Inflammatory macrophage treated with lipopolysaccharide for 1 hour (primary cell): ENCODE data around the gene ITGA2.
"Not testable (repeated sequence)": the region's sequence is repeated elsewhere in the genome, so short reads cannot be mapped to it uniquely, and the experiment has no call there.

Experiments used
- DNase-seq, 2 donors: peaks; one replicate each; pipeline ENCODE4 v3.0.0-alpha.2; 2020 to 2022

Gene ITGA2

DNA sequence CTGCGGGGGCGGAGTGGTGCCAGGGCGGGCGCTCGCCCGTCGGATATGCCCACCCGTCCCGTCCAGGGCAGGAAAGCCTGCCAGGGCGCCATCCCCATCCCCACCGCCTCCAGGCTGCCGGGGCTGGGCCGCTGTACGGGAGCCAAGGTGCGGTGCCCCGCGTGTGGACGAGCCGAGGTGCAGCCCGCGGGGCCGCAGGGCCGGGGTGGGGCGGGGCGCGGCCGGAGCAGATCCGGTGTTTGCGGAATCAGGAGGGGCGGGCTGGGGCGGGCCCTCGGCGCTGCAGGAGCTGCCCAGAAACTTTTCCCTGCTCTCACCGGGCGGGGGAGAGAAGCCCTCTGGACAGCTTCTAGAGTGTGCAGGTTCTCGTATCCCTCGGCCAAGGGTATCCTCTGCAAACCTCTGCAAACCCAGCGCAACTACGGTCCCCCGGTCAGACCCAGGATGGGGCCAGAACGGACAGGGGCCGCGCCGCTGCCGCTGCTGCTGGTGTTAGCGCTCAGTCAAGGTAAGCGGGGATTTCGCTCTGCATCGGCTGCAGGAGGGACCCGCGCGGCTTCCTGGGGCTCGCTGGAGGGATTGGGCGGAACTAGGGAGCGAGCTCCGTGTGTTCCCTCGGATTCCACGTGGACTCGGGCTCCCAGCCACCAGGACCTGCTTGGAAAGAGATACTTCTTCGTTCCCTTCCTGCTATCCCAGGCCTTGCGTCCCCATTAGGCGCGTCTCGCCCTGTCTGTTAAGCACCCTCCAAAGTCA is at the start of gene ITGA2:
Gene ITGA2 (plus strand): TSS at position 328 of the 756 bp plus-strand sequence. CDS start 117 bp downstream, at position 445.
- DNase-seq = no peak

DNA sequence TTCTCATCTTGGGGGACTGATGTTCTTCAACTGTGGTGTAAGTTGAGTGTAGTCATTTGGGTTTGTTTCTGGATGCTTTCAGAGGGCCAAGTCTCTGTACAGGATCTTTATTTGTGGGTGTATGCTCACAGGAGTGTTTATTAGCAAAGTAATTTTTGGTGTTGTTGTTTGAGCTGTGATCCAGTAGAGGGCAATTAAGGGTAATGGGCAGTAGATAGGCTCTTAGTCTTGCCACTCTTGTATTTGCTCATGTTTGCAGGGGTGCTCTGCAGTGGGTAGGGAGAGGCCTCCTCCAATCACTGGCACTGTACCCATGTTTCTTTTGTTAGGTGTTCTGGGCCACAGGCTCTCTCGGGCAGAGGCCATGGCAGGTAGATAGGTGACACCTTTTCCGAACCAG is 45.9 kb upstream of the ITGA2 start:
- DNase-seq = no peak

DNA sequence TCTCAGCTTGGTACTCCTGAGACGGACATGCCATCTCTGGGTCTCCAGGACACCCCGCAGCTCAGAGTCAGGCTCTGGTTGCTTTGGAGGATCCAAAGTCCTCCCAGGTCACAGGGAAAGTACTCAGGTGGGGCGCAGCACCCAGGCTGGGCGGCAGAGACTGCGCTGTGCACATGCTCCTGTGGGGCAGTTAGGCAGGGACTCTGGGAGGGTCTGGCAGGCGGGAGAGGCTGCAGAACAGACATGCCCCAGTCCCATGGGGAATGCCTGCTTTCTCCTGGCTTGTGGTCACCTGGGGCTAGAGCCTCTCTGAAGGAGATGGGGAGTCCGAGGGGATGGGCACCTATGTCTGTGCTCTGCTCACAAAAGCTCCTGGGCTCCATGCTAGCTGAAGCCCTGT is 45.3 kb upstream of the ITGA2 start:
- no peak for DNase-seq

DNA sequence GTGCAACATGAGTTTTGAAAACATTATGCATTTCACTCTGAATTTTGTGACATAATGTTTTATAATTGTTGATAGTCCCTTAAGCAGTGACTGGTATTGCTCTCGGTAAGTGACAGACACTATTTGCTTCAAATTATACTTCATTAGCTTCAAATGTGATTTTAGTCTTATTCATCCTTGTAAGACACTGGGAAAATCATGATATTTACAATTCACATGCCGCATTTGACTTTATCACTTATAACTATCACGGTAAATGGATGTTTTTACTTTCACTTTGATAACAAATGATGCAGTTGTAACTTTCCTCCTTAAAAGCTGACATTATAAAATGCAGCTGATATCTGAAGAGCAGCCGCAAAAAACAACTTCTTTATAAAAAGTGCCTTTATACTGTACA is 44.1 kb upstream of the ITGA2 start:
- DNase-seq = no peak

DNA sequence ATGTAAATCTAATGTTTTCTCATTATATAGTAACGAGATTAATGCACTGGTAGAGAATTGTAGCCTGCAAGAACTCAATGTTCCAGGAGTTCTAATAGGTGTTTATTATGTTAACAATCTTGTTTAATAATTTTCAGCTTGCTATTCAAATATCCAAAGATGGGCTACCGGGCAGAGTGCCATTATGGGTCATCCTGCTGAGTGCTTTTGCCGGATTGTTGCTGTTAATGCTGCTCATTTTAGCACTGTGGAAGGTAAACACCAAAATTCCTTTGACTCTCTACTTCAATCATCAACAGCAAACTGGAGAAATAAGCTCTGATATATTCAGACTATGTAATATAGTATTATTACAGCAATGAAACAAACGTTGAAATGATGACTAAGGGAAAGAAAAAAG is 41.9 kb upstream of the ITGA2 start:
- DNase-seq = no peak

DNA sequence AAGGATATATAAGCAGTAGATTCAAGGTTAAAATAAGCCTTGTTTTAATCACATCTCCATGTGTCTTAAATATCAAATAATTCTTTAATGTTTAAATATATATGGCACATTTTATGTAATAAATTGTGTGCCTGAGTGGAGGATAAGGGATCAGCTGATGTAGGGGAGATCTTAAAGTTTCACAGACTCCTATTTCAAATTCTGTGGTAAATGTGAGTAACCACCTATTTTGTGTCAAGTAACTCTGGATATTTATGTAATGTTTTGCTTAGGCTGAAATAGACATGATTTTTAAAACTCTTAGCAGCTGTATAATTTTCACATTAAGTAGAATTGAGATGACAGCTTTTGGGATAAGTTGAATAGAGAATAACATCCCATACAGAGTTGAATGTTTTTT is 41.3 kb upstream of the ITGA2 start:
- no peak for DNase-seq

DNA sequence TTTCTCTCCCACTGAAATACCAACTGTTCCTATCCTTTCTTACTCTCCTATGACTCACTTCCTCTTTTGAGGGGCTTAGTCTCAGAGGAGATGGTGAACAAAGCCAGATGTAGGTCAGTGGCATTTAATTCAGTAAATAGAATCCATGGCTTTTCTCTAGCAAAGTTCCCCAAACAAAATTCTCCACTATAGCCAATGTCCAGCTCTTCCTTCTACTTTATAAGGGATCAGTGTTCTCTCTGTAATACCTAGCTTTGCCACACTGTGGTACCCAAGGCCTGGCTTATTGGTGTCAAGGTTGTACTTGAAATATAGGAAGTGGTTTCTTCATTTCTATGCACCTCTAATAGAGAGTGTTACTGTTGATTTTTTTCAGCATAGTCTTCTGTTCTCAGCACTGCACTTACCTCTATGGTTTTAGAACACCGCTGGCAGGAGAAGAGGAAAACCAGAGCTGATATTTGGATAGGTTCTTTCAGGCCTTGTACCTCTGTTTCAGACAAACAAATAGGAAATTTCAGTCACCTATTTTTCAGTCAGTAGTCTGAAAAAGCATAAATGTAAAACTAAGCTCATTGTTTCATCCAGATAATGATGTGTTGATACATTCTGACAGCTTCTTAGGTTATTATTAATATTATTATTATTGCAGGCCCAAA is 40.6 kb upstream of the ITGA2 start:
- DNase-seq = peak; percentile 55 to 80

DNA sequence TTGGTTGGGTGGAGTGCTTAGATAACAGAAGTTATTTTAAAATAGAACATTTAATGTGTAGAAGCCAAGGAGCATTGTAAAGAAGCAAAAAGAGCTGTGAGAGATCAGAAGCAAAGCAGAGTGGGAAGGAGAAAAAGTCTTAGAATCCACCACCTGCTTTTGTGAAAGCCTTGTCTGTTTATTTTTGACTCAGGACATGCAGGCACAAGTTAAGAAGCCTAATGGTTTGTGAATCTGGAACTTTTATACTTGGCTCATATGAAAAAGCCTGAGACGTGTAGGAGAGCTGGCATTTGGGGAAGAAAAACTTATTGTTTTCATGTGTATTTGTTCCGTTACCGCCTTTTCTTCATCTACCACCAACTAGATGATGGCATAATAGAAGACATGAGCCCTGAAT is 38.5 kb upstream of the ITGA2 start:
- DNase-seq = no peak

DNA sequence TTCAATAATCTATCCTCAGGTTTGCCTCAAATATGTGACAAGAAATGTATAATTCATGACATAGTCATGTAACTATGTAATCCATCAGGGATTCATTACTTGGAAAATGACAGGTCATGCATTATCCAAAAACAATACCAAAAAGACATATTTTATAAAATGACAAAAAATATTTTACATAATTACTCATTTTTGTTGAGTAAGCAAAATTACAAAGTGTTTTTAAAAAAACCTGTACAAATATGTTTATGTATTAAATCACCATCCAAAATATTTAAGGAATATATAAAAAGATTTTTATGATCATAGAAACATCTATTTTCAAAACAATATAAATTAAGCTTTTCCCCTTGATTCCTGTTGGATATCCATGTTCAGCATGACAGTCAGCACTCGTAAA is 36.7 kb upstream of the ITGA2 start:
- no peak for DNase-seq

DNA sequence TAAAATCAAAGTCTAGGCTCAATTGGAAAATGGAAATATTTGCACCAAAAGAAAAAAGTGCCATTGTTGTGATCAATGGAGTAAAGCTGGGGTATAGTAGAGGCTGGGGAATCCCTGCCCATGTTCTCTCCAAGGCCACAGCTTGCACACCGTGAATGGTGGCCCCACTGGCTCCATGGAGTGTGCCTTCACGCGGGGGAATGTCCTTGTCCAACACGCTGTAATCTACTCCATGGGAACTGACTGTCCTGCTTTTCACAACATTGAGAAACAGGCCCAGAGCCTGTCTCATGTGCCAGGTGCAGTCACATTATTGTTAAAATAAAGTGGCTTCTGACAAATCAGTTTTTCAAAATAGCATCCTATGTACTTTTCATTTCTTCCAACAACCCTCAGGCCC is 33.1 kb upstream of the ITGA2 start:
- no peak for DNase-seq

DNA sequence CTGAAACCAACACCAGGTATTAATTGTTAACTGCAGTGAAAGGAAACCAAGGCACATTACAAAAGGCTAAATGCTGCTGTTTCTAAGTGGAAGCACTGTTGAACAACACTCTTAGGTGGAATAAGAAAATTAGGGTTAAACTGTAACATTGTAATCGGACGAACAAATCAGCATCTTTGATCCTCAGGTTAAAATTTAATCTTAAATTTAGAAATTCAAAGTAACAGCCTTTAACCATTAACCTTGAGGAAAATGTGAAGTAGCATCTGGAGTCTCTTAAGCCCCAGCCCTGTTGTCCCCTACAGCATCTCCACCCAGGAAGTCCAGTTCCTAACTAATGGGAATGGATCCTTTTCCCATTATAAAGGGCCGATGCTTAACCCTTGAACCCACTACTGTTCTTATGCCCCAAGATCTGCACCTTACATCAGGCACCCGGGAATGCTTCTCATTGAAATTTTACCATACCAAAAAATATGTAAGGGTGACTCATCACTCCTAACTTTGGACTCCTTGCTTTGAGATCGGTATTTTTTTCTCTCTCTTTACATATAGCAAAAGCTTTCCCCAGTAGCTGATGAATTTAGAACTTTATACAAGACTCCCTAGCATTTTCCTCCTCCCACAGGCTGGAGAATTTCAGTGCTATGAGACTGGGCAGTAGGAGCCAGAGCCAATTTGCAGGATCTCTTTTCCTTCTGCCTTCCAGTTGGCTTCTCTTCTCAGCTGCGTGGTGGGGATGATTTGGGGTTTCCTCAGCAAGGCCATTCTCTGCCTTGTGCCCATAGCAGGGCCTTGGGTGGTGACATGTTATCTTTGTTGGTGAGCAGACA is 32.0 kb upstream of the ITGA2 start:
- no peak for DNase-seq

DNA sequence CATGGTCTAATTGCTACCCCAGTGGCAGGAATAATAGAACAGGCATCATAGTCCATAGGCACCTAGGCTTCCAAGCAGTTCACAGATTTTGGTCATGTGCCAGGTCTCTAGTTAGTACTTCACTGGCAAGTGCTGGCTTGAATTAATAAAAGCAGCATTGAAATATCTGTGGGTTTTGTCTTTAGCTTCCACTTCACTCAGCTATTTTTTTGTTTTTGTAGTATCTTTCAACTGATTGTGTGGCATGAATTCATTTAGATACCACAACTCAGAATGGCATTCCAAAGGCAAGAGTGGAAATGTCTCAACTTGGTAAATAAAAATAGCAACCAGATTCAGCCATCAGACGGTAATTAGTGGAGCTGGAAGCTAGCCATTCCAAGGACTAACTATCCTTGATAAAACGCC is 27.9 kb upstream of the ITGA2 start:
- DNase-seq = no peak

DNA sequence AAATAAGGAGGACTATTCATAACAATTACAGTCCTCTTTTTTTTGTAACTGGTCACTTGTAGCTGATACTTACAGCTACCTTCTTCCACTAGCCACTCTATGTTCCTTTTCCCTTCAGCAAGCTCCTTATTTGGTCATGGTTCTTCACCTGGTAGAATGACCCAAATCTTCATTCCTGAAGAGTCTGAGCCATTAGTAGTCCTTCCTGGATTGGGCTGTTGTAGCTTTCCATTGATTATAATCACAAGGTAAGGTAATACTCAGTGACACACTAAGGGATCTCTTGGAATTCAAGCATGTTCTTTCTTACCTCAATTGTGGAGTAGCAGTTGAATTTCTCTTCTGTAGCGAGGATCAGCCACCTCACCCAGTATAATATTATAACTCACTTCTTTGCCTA is 25.5 kb upstream of the ITGA2 start:
- no peak for DNase-seq

DNA sequence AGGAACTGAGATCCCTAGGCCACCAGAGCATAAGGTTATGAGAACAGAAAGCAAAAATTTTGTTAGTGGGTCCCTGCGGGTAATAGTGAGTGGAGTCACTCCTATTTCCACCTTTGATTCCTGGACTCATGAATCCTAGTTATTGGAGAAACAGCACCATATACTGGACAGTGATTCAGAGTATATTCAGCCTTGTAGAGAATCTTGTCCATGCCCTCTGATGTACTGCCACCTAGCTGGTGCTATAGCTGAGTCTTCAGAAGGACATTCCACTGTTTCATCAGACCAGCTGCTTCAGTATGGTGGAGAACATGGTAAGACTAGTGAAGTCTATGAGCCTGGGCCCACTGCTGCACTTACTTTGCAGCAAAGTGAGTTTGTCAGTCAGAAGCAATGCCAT is 25.0 kb upstream of the ITGA2 start:
- no peak for DNase-seq

DNA sequence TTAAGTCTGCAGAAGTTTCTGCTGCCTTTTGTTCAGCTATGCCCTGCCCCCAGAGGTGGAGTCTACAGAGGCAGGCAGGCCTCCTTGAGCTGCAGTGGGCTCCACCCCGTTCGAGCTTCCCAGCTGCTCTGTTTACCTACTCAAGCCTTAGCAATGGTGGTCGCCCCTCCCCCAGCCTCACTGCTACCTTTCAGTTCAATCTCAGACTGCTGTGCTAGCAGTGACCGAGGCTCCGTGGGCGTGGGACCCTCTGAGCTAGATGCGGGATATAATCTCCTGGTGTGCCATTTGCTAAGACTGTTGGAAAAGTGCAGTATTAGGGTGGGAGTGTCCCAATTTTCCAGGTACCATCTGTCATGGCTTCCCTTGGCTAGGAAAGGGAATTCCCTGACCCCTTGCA is 13.0 kb upstream of the ITGA2 start:
- DNase-seq = not testable (repeated sequence)

DNA sequence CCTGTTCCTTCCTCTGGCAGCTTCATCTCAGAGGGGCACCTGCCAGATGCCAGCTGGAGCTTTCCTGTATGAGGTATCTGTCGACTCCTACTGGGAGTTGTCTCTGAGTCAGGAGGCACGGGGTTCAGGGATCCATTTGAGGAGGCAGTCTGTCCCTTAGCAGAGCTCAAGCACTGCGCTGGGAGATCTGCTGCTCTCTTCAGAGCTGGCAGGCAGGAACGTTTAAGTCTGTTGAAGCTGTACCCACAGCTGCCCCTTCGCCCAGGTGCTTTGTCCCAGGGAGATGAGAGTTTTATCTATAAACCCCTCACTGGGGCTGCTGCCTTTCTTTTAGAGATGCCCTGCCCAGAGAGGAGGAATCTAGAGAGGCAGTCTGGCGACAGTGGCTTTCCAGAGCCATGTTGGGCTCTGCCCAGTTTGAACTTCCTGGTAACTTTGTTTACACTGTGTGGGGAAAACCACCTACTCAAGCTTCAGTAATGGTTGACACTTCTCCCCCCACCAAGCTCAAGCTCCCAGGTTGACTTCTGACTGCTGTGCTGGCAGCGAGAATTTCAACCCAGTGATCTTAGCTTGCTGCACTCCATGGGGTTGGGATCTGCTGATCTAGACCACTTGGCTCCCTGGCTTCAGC is 11.8 kb upstream of the ITGA2 start:
- no peak for DNase-seq

DNA sequence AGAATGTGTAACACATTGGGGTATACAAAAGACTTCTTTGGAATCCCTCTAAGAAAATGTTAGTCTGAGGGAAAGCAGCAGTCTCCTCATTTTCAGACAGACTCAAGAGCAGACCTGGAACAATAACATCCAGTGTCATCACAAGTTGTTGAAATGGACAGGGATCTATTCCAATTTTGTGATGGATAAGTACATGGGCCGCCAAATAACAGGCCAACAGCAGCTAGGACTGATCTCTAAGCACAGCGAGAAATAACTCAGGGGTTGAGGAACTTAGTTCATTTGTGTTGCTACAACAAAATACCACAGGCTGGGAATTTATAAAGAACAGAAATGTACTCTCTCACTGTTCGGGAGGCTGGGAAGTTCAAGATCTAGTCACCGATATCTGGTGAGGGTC is 7.6 kb upstream of the ITGA2 start:
- no peak for DNase-seq

DNA sequence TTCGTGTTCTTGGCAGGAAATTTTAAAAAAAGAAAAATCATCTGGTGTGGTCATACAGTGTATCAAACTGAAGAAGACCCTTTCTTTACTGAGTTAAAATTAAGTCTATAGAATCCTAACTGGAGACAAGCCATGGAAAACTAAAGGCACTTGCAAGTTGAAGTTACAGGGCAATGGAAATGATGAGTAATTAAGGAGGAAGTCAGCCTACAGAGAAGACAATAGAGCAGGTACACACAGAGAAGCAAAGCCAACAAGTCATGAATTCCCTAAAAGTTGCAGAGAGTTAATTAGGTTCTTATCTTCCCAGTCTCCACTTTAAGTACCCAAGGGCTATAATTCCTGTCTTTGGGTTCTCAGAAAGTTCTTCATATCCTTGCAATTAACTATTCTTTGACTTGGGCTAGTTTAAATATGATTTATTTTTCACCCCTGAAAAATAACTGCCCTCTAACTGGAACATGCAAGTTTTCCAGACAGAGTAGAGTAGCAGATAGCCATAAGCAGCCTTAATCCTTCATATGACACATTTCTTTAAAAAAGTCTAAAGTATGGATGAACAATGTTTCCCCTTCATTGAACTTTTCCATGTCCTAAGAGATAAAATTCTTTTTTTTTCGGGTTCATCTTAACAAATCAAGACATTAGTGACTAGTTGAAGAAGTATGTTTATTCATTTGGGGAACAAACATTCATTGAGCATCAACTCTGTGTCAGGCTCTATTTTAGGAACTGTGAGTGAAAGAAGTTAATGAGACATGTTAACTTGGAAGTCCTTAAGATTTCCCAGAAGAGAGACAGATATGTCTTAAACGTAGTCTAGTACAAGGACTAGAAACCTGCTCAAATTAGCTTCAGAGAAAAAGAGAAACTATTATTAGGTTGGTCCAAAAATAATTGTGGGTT is 5.2 kb upstream of the ITGA2 start:
- DNase-seq = no peak

DNA sequence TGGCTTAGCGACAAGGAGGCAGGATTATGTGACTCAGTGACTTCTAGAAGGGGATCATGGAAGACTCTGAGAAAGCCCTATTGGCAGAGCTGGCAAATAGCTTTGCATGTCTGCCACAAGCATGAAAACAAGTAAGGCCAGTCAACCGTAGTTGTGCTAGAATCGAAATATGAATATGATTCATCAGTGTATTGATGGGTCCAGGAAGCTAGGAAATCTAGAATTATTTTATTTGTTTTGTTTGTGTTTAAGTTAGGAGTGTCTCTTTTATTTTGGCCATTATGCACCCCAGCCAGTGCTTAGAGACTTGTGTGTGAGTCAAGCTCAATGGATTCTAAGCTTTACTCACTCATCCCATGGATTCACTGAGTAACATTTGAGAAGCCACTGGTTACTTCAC is 3.8 kb upstream of the ITGA2 start:
- no peak for DNase-seq

DNA sequence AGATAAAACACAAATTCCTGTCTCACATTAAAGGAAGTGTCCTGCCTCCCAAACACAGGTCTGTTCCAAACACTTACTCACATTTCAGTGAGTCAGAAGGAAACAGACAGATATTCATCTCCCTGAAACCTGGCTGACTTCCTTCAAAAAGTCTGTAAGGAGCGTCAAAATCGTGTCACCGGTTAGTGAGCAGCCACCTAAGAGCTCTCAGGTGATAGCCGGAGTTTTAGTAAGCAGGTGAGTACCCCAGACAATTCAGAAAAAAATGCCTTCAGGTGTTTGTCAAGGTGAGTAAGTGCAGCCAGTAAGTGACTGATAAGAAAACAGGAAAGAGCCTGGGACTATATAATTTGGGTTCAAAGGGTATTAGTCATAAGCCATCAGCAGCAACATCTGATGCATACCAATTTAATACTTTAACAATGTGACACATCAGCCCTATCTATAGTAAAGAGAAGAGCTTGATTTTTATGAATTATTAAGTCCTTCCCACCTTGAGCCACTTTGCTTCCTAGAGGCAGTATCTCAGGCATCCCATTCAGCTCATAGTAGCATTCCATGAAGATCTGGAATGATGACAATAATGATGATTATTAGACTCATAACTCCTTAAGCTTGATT is 1.3 kb upstream of the ITGA2 start:
- no peak for DNase-seq

DNA sequence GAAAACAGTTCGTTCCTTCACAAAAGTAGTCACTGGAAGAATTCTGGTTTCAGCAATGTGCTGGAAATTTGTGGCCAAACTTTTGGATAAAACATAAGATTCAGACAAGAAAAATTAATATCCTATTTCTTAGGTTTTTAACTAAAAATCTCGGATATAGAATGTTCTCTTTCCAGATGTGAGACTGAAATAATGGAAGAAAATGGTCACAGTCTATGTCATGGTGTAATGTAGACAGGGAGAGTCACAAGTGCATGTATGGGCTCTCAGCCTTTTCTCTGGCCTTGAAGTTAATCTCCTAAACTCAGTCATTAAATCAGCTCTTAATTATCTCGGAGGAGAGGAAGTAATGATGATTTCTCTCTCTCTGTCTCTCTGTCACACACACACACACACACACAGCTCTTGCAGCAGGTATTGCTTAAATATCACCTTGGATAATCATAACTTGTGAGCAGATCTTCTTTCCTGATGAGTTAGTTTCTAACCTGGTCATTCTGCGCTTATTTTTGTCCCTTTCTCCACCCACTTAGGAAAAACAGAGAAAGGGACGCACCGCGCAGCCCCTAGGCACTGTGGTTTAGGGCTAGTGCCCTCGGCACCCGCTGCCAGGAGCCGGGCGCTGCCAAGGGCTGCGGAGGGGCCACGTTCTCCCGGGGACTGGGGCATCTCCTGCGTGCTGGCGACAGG is 672 bp upstream of the ITGA2 start:
- DNase-seq = no peak
